Mucosa of descending colon (tissue), 3 donors: ENCODE results near the gene ADISSP. TPM values are rescaled to one million over a fixed set of nuclear protein-coding genes. Genes with fewer than 3 reads are reported as not detected.

Experiments
- ATAC-seq: fragments of 200-7000 bp; cut with Tn5 transposase; one replicate; pipeline ENCODE4 v1.9.1; 2020; ENCODE audit warnings: mild to moderate bottlenecking, moderate library complexity
- DNase-seq, 3 donors: peaks; one replicate each; pipeline ENCODE4 v3.0.0-alpha.2; 2020
- H3K36me3 ChIP-seq: fragments of 200-600 bp; one replicate; pipeline ENCODE4 v1.8.0; 2021; ENCODE audit warnings: low read depth, mild to moderate bottlenecking
- H3K4me1 ChIP-seq: fragments of 200-600 bp; one replicate; pipeline ENCODE4 v1.8.0; 2021; ENCODE audit warnings: low read depth, mild to moderate bottlenecking
- H3K4me3 ChIP-seq: fragments of 200-600 bp; one replicate; pipeline ENCODE4 v1.8.0; 2021; ENCODE audit warnings: mild to moderate bottlenecking
- H3K9me3 ChIP-seq: fragments of 200-600 bp; one replicate; pipeline ENCODE4 v1.8.0; 2021; ENCODE audit warnings: mild to moderate bottlenecking
- CTCF ChIP-seq: fragments of 200-600 bp; IDR thresholded peaks from one replicate; pipeline ENCODE4 v1.8.0; 2022; ENCODE audit warnings: antibody characterized with exemption, mild to moderate bottlenecking
- intact Hi-C, 2 donors: fragments of 100-400 bp; cut with DNase I in 1 of 2; cut with micrococcal nuclease in 1 of 2; formaldehyde crosslinking; loops; one replicate each; pipeline versions ENCODE4 v1.11.0 to v1.11.1; 2022; cut with DNase I, micrococcal nuclease
- total RNA-seq, 3 donors: library from RNA; stranded (reverse); fragmentation: NEBNext Ultra II Directional in 2 of 3; extraction: Animal tissue kit (Norgen Biotek cat#: 25700) in 2 of 3; gene quantifications; one replicate each; pipeline versions ENCODE4 v1.2.1 to v1.2.4, GENCODE V29; 2021 to 2023
- donor health status: DM: no; HTN: no; CAD: no; lungs with moderate emphysema.
- donor health status: DM: no; HTN: no; CAD: no.
- donor health status: DM: no; HTN: yes; CAD: no.

Gene ADISSP
- total RNA-seq, 3 donors from 2014 or later, result 14.5 to 69.6 (median 26.5) TPM

GRCh38 chr20:3812975-3813847 lies 45.7 kb upstream of the ADISSP start:
- TF ChIP-seq CTCF, result no peak
- H3K9me3 ChIP-seq, result no peaks in the 10 kb centered on the region
- no peak for ATAC-seq
- peaks cover 3% of the 10 kb centered on the region for H3K36me3 ChIP-seq
- intact Hi-C loops, result no loop called here
- no peak for DNase-seq
- H3K4me1 ChIP-seq, result peaks cover 48% of the 10 kb centered on the region
- H3K4me3 ChIP-seq, result no peak overlapping the region

- peaks cover 55% of the 10 kb centered on the region for H3K4me1 ChIP-seq
- intact Hi-C loops, result no loop called here
- H3K4me3 ChIP-seq, result no peak overlapping the region
- H3K36me3 ChIP-seq, result peaks cover 3% of the 10 kb centered on the region
- no peak for ATAC-seq
- H3K9me3 ChIP-seq, result no peaks in the 10 kb centered on the region
- peak in 2 of 3 donors; percentile 42 to 52 for DNase-seq
- TF ChIP-seq CTCF, result no peak
These were observed 44.7 kb upstream of the ADISSP start for GRCh38 chr20:3812259-3812681.

DNA sequence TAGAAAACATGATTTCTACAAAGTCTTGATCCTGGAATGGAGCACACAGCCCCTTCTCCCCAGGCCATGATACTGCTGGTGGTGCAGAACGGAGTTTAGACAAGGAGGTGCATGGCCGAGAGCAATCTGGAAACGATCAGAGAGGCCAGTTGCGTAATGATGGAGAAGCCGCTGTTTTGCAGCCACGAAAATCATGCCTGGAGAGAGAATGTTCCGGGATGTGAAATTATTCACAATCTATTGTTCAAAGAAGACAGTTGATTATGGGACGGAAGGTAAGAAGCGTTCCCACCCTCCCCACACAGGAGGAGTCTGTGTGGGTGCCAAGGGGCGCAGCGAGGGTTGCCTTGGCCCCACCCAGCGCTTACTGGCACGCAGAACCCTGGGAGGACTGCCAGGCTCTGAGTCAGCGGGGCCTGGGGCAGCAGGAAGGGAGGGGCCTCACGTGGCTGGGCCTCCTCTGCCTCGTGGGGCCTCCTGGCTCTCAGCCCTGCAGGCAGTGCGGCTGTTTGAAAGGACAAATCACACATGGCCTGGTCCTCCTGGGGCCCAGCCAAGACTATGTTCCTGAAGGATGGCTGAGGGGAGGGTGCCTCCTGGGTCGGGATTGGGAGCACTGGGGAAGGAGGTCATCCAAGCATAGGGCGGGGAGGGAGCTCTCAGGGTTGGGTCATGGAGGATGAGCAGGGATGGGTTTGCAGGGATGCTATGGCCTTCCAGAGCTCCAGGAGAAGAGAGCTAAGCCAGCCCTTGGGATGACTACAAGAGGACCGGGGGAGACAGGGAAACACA lies 44.1 kb upstream of the ADISSP start:
- intact Hi-C loops, result no loop called here
- H3K4me3 ChIP-seq, result no peak overlapping the region
- ATAC-seq (peak; percentile 88), DNase-seq (peak; percentile 99)
- H3K4me1 ChIP-seq, result peaks cover 60% of the 10 kb centered on the region
- H3K9me3 ChIP-seq, result no peaks in the 10 kb centered on the region
- H3K36me3 ChIP-seq, result peaks cover 3% of the 10 kb centered on the region
- TF ChIP-seq CTCF, result no peak

DNA sequence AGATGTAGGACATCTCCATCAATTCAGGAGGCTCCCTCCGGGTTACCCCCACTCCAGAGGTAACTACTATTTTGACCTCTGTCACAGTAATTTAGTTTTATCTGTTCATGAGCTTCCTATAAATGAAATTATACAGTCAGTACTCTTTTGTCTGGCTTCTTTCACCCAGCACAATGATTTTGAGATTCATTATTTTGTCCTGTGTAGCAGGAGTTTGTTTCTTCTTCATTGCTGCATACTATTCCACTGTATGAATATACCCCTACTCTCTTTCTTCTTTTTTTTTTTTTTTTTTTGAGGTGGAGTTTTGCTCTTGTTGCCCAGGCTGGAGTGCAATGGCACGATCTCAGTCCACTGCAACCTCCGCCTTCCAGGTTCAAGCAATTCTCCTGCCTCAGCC lies 41.0 kb upstream of the ADISSP start:
- Histone ChIP-seq H3K4me1 (peaks cover 65% of the 10 kb centered on the region), H3K4me3 (no peak overlapping the region), H3K9me3 (no peaks in the 10 kb centered on the region), H3K36me3 (peaks cover 3% of the 10 kb centered on the region)
- ATAC-seq (no peak), DNase-seq (no peak)
- no peak for TF ChIP-seq CTCF
- intact Hi-C loops, result no loop called here

DNA sequence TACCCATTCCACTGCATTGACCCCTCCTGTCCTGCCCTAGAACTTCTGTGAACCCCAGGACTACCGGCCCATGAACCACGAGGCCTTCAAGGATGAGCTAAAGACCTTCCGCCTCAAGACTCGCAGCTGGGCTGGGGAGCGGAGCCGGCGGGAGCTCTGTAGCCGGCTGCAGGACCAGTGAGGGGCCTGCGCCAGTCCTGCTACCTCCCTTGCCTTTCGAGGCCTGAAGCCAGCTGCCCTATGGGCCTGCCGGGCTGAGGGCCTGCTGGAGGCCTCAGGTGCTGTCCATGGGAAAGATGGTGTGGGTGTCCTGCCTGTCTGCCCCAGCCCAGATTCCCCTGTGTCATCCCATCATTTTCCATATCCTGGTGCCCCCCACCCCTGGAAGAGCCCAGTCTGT lies 37.2 kb upstream of the ADISSP start:
- Histone ChIP-seq H3K36me3 (no peaks in the 10 kb centered on the region), H3K4me3 (no peak overlapping the region), H3K4me1 (peaks cover 33% of the 10 kb centered on the region), H3K9me3 (no peaks in the 10 kb centered on the region)
- TF ChIP-seq CTCF, result no peak
- DNase-seq (peak in 2 of 3 donors; percentile 26 to 37), ATAC-seq (no peak)
- intact Hi-C loops, result no loop called here
